GM12878 (cell line): Measurements from ENCODE around the gene INPP4B. TPM values are rescaled to one million over a fixed set of nuclear protein-coding genes. Genes with fewer than 3 reads are reported as not detected.

Source experiments
- ATAC-seq: fragments of 200-7000 bp; cut with Tn5 transposase; 3 replicates; pipeline ENCODE4 v1.9.1; 2020; ENCODE audit warnings: mild to moderate bottlenecking, moderate library complexity
- BruUV-seq: library from RNA; stranded (reverse); fragments of 400-500 nt; replicated peaks from 2 replicates; lab custom pipeline; 2021; lab: Mats Ljungman, UMichigan
- CTCF ChIA-PET: fragments of 300-600 bp; sonication (Branson Sonifier 250); formaldehyde crosslinking; extraction: SDS; loops from one replicate; lab custom pipeline; 2021; ENCODE audit warnings: inconsistent platforms; lab: Yijun Ruan, JAX
- POLR2A ChIA-PET: fragments of 350-600 bp; formaldehyde crosslinking; extraction: SDS; loops from one replicate; lab custom pipeline; 2021; ENCODE audit warnings: inconsistent platforms; lab: Charles Lee
- RAD21 ChIA-PET: fragments of 300-600 bp; sonication (Branson Sonifier 250); formaldehyde crosslinking; loops from one replicate; lab custom pipeline; 2023; ENCODE audit warnings: antibody characterized with exemption; ENCODE audit not compliant: unreplicated experiment; lab: Charles Lee
- SMC1A ChIA-PET: fragments of 300-600 bp; sonication (Branson Sonifier 250); formaldehyde crosslinking; loops from one replicate; lab custom pipeline; 2023; ENCODE audit not compliant: unreplicated experiment, uncharacterized antibody; lab: Charles Lee
- DNase-seq: peaks from one replicate; pipeline ENCODE4 v3.0.0-alpha.2; 2011; ENCODE audit warnings: low read depth, low spot score
- FAIRE-seq: peaks from 3 replicates; lab custom pipeline; 2011; peaks lifted over from hg19 to GRCh38; lab: Jason Lieb, UNC
- H2AFZ ChIP-seq: 2 replicates; pipeline ENCODE4 v1.6.0; 2011; ENCODE audit warnings: low read depth, low read length, control low read depth; ENCODE audit not compliant: control insufficient read depth
- H3K27ac ChIP-seq: 2 replicates; pipeline ENCODE4 v1.5.1; 2011; ENCODE audit warnings: control low read depth; ENCODE audit not compliant: control insufficient read depth, insufficient read depth
- H3K27me3 ChIP-seq, 2 experiments: replicated peaks in 1 of 2; 2 replicates each; pipeline versions ENCODE4 v1.6.0 to v1.6.1; 2011; ENCODE audit warnings: low read length in 1 of 2; ENCODE audit not compliant: control insufficient read depth in 2 of 2, insufficient read depth in 2 of 2
- H3K36me3 ChIP-seq, 2 experiments: 2 replicates each; pipeline ENCODE4 v1.5.1; 2011; ENCODE audit warnings: low read length in 1 of 2; ENCODE audit not compliant: control insufficient read depth in 2 of 2, insufficient read depth in 2 of 2
- H3K4me1 ChIP-seq: 2 replicates; pipeline ENCODE4 v1.6.1; 2011; ENCODE audit warnings: mild to moderate bottlenecking, low read length, moderate library complexity, mixed read lengths; ENCODE audit not compliant: control insufficient read depth, insufficient read depth
- H3K4me2 ChIP-seq: 2 replicates; pipeline ENCODE4 v1.6.0; 2011; ENCODE audit warnings: control low read depth; ENCODE audit not compliant: control insufficient read depth, insufficient read depth
- H3K4me3 ChIP-seq: fragments of 200-600 bp; sonication (generic); 2 replicates; pipeline ENCODE4 v1.5.1; 2016
- H3K79me2 ChIP-seq: 2 replicates; pipeline ENCODE4 v1.6.0; 2011; ENCODE audit warnings: low read length; ENCODE audit not compliant: control insufficient read depth, insufficient read depth
- H3K9ac ChIP-seq: 2 replicates; pipeline ENCODE4 v1.8.0; 2011; ENCODE audit warnings: low read length, control low read depth, mixed read lengths; ENCODE audit not compliant: control insufficient read depth, insufficient read depth
- H3K9me3 ChIP-seq: replicated peaks from 3 replicates; pipeline ENCODE4 v1.5.1; 2011; ENCODE audit warnings: mild to moderate bottlenecking, low read length; ENCODE audit not compliant: control insufficient read depth, insufficient read depth
- H4K20me1 ChIP-seq: 2 replicates; pipeline ENCODE4 v1.6.0; 2011; ENCODE audit not compliant: control insufficient read depth, insufficient read depth
- CEBPB ChIP-seq, 2 experiments: fragments of 150-350 bp in 1 of 2; IDR thresholded peaks; 2 replicates each; pipeline ENCODE4 v1.6.1; 2012 to 2014; ENCODE audit warnings: low read depth in 2 of 2, low read length in 2 of 2, borderline replicate concordance in 1 of 2, inconsistent platforms in 1 of 2
- CTCF ChIP-seq, 3 experiments: IDR thresholded peaks in 2 of 3; conservative IDR thresholded peaks in 1 of 3; 2 replicates each; pipeline ENCODE4 v1.5.1; 2011; ENCODE audit warnings: low read depth in 3 of 3, low read length in 3 of 3, mild to moderate bottlenecking in 3 of 3, control low read depth in 2 of 3, moderate library complexity in 2 of 3, inconsistent platforms in 1 of 3, mixed read lengths in 1 of 3; ENCODE audit not compliant: control insufficient read depth in 2 of 3, insufficient read depth in 1 of 3; ENCODE audit errors: extremely low read depth in 1 of 3
- IKZF2 ChIP-seq, 2 experiments: fragments of 450-650 bp; IDR thresholded peaks; 2 replicates each; pipeline ENCODE4 v1.6.1; 2017; ENCODE audit warnings: mild to moderate bottlenecking in 2 of 2, moderate library complexity in 2 of 2
- KAT2A ChIP-seq: conservative IDR thresholded peaks from 2 replicates; pipeline ENCODE4 v1.6.1; 2011; ENCODE audit warnings: low read depth, low read length; ENCODE audit not compliant: control insufficient read depth
- MYC ChIP-seq: IDR thresholded peaks from 2 replicates; pipeline ENCODE4 v1.6.1; 2011; ENCODE audit warnings: mild to moderate bottlenecking, low read length, moderate library complexity, inconsistent platforms; ENCODE audit not compliant: insufficient read depth, insufficient replicate concordance, insufficient read length, severe bottlenecking
- NBN ChIP-seq: fragments of 450-650 bp; IDR thresholded peaks from 2 replicates; pipeline ENCODE4 v1.6.1; 2016
- NR2F1 ChIP-seq: fragments of 450-650 bp; conservative IDR thresholded peaks from 2 replicates; pipeline ENCODE4 v1.6.1; 2017; ENCODE audit warnings: mild to moderate bottlenecking
- NRF1 ChIP-seq: conservative IDR thresholded peaks from 2 replicates; pipeline ENCODE4 v1.6.1; 2011; ENCODE audit warnings: mild to moderate bottlenecking, low read depth, low read length, improper control_type of control experiment
- PAX5 ChIP-seq: IDR thresholded peaks from 2 replicates; pipeline ENCODE4 v1.6.1; 2011; ENCODE audit warnings: low read depth, low read length, borderline replicate concordance
- TARDBP ChIP-seq: IDR thresholded peaks from 2 replicates; pipeline ENCODE4 v1.6.1; 2016; ENCODE audit warnings: borderline replicate concordance
- ZNF592 ChIP-seq: fragments of 450-650 bp; IDR thresholded peaks from 2 replicates; pipeline ENCODE4 v1.6.1; 2017; ENCODE audit warnings: mild to moderate bottlenecking, moderate library complexity
- ZNF622 ChIP-seq: fragments of 450-650 bp; IDR thresholded peaks from 2 replicates; pipeline ENCODE4 v1.6.1; 2017; ENCODE audit warnings: mild to moderate bottlenecking, inconsistent platforms
- ZSCAN29 ChIP-seq: fragments of 450-650 bp; IDR thresholded peaks from 2 replicates; pipeline ENCODE4 v1.6.1; 2017; ENCODE audit warnings: mild to moderate bottlenecking, moderate library complexity
- ZZZ3 ChIP-seq: IDR thresholded peaks from 2 replicates; pipeline ENCODE4 v1.6.1; 2011; ENCODE audit warnings: low read depth; ENCODE audit not compliant: control insufficient read depth, insufficient read length
- in situ Hi-C: fragments of 300-500 bp; cut with MboI; formaldehyde crosslinking; loops from 9 replicates; pipeline ENCODE4 v1.14.3; 2018; ENCODE audit warnings: mixed read lengths
- intact Hi-C: fragments of 100-400 bp; cut with micrococcal nuclease; formaldehyde crosslinking; loops from one replicate; pipeline ENCODE4 v1.14.2; 2022; ENCODE audit not compliant: unreplicated experiment
- polyA plus RNA-seq, 11 experiments: library from polyadenylated mRNA; depleted of rRNA in 4 of 11; unstranded in 6 of 11; stranded (reverse) in 5 of 11; fragments of >200 nt; fragmentation: Nextera tagmentation in 4 of 11; fragmentation: Illumina TruSeq in 1 of 11; extraction: Ambion mirVana in 4 of 11; extraction: Trizol in 1 of 11; gene quantifications; 1 replicate in 1 of 11; 2 replicates in 10 of 11; pipeline versions ENCODE4 v1.2.1 to v1.2.3, GENCODE V29; 2011 to 2016; ENCODE audit warnings: inconsistent platforms in 2 of 11, missing spikeins in 2 of 11, low read depth in 1 of 11
- total RNA-seq, 4 experiments: library from RNA; depleted of rRNA in 3 of 4; stranded (reverse); fragments of >200 nt in 3 of 4; fragmentation: Illumina TruSeq in 1 of 4; extraction: Trizol in 1 of 4; gene quantifications; 2 replicates each; pipeline versions ENCODE4 v1.2.1 to v1.2.3, GENCODE V29; 2013 to 2021

INPP4B gene
- total and polyA plus RNA-seq, 10 of the 15 experiments (the other 5 are each of a cell fraction or from before 2014, with no cell fraction given) = 0.53 to 11.2 (median 0.95) TPM

- in situ Hi-C loops = loop anchor here (10.0 to 25.0 kb wide), 2 partner anchors 364 to 582 kb away; no protein-coding TSS in a partner anchor
- Histone ChIP-seq H3K4me2 (no peak overlapping the region), H3K9ac (no peak overlapping the region), H4K20me1 (no peaks in the 10 kb centered on the region), H3K4me1 (no peaks in the 10 kb centered on the region), H3K27me3 (no peaks in the 10 kb centered on the region), H2AFZ (no peak overlapping the region), H3K79me2 (no peaks in the 10 kb centered on the region), H3K9me3 (no peaks in the 10 kb centered on the region), H3K36me3 (no peaks in the 10 kb centered on the region), H3K4me3 (no peak overlapping the region), H3K27ac (no peak overlapping the region)
- ChIA-PET SMC1A (interaction anchor here (1.0 to 3.8 kb wide), 13 partner anchors 20 to 595 kb away, joined by 3 to 21 read pairs (median 4); no protein-coding TSS in a partner anchor), POLR2A (no interaction called here), CTCF (interaction anchor here (1.1 to 8.0 kb wide), 11 partner anchors 39 to 591 kb away, joined by 3 to 107 read pairs (median 7); no protein-coding TSS in a partner anchor), RAD21 (interaction anchor here (0.8 to 9.5 kb wide), 8 partner anchors 88 to 366 kb away, joined by 3 to 111 read pairs (median 4); no protein-coding TSS in a partner anchor)
- intact Hi-C loops = loop anchor here (5.0 kb wide), 1 partner anchor 152 kb away; no protein-coding TSS in a partner anchor
- DNase-seq (no peak), FAIRE-seq (no peak), ATAC-seq (no peak)
- TF ChIP-seq NR2F1 (no peak), MYC (no peak), ZSCAN29 (no peak), ZZZ3 (no peak), KAT2A (no peak), NRF1 (no peak), PAX5 (no peak), CEBPB (IDR thresholded peaks at IDR 0.05; ENCODE audit: borderline replicate concordance in 1 of 2, low read depth in 2 of 2, low read length in 2 of 2) (no peak), CTCF (IDR thresholded peaks at IDR 0.05 in 2 of 3, conservative IDR thresholded peaks at IDR 0.05 in 1 of 3; ENCODE audit: control insufficient read depth in 2 of 3, extremely low read depth in 1 of 3, insufficient read depth in 1 of 3, low read depth in 3 of 3, low read length in 3 of 3) (no peak), NBN (no peak), TARDBP (no peak), IKZF2 (IDR thresholded peaks at IDR 0.05) (no peak), ZNF592 (no peak), ZNF622 (no peak)
- BruUV-seq = no TSS peak
Observed at GRCh38 chr4:142718981-142719380, 127.1 kb downstream of the INPP4B start.
